ENCODE results near the gene MAG. TPM values are rescaled to one million over a fixed set of nuclear protein-coding genes. Genes with fewer than 3 reads are reported as not detected.

Gene MAG
- total and polyA plus RNA-seq, 10 of the 15 experiments (the other 5 are each of a cell fraction or from before 2014, with no cell fraction given), result 0.03 to 0.82 (median 0.17) TPM; not detected in 2

GRCh38 chr19:35322014-35322413 lies 30.1 kb downstream of the MAG start:
- TF ChIP-seq NFIC (IDR thresholded peaks at IDR 0.05; ENCODE audit: low read depth, low read length), result no peak
- TF ChIP-seq ETV6 (conservative IDR thresholded peaks at IDR 0.05 in 1 of 2, IDR thresholded peaks at IDR 0.05 in 1 of 2; ENCODE audit: borderline replicate concordance in 1 of 2, low read depth in 1 of 2), result no peak
- no peak for TF ChIP-seq E4F1 (IDR thresholded peaks at IDR 0.05; ENCODE audit: borderline replicate concordance, partially characterized antibody)
- no peak for TF ChIP-seq WRNIP1 (IDR thresholded peaks at IDR 0.05; ENCODE audit: borderline replicate concordance, low read depth, low read length)
- no peak for TF ChIP-seq CHD1 (IDR thresholded peaks at IDR 0.05; ENCODE audit: low read depth, low read length)
- TF ChIP-seq JUNB (IDR thresholded peaks at IDR 0.05), result no peak
- TF ChIP-seq USF1 (IDR thresholded peaks at IDR 0.05; ENCODE audit: borderline replicate concordance, extremely low read length, insufficient read depth, low read depth, low read length), result no peak
- TF ChIP-seq NR2F1 (conservative IDR thresholded peaks at IDR 0.05), result no peak
- TF ChIP-seq FOS (IDR thresholded peaks at IDR 0.05; ENCODE audit: borderline replicate concordance, extremely low read depth, insufficient read length), result no peak
- no peak for TF ChIP-seq EP300 (IDR thresholded peaks at IDR 0.05; ENCODE audit: borderline replicate concordance in 1 of 2, control insufficient read depth in 1 of 2, low read depth in 2 of 2, low read length in 2 of 2)
- no peak for TF ChIP-seq ZZZ3 (IDR thresholded peaks at IDR 0.05; ENCODE audit: control insufficient read depth, insufficient read length, low read depth)
- no peak for TF ChIP-seq TCF3 (IDR thresholded peaks at IDR 0.05; ENCODE audit: borderline replicate concordance, insufficient read depth, low read depth, low read length)
- TF ChIP-seq IRF4 (IDR thresholded peaks at IDR 0.05; ENCODE audit: low read depth, low read length), result no peak
- TF ChIP-seq ZNF207 (IDR thresholded peaks at IDR 0.05; ENCODE audit: borderline replicate concordance), result no peak
- no peak for TF ChIP-seq ZNF274 (IDR thresholded peaks at IDR 0.05; ENCODE audit: insufficient read depth, insufficient read length)
- no peak overlapping the region for H3K4me2 ChIP-seq (ENCODE audit: control insufficient read depth, insufficient read depth)
- H3K4me1 ChIP-seq (ENCODE audit: control insufficient read depth, insufficient read depth, low read length), result peaks cover 32% of the 10 kb centered on the region
- POLR2A ChIA-PET, result interaction anchor here (1.0 to 3.3 kb wide), 2 partner anchors 8 to 11 kb away, joined by 3 to 33 read pairs; partner anchors contain the start of gene CD22
- H3K27me3 ChIP-seq (replicated peaks in 1 of 2; ENCODE audit: control insufficient read depth in 2 of 2, insufficient read depth in 2 of 2, low read length in 1 of 2), result no peaks in the 10 kb centered on the region
- no peak for DNase-seq (ENCODE audit: low read depth, low spot score)
- H3K9me3 ChIP-seq (replicated peaks; ENCODE audit: control insufficient read depth, insufficient read depth, low read length), result peaks cover 2% of the 10 kb centered on the region; the same call in 2 of the 3 replicates
- no peak overlapping the region for H2AFZ ChIP-seq (ENCODE audit: control insufficient read depth, low read depth, low read length)
- intact Hi-C loops (cut with micrococcal nuclease; ENCODE audit: unreplicated experiment) (no loop called here), in situ Hi-C loops (cut with MboI) (no loop called here)
- no peaks in the 10 kb centered on the region for H3K79me2 ChIP-seq (ENCODE audit: control insufficient read depth, insufficient read depth, low read length)
- H3K9ac ChIP-seq (ENCODE audit: control insufficient read depth, insufficient read depth, low read length), result no peak overlapping the region
- CTCF ChIA-PET, result interaction anchor here (2.3 to 3.7 kb wide), 2 partner anchors 11 to 180 kb away, joined by 8 to 22 read pairs; no protein-coding TSS in a partner anchor
- H4K20me1 ChIP-seq (ENCODE audit: control insufficient read depth, insufficient read depth), result no peaks in the 10 kb centered on the region
- BruUV-seq (replicated peaks), result no TSS peak
- WGBS (ENCODE audit: insufficient coverage, insufficient replicate concordance, low lambda C conversion rate, missing lambda C conversion rate), result 93% methylated on average over 9 of the region's 9 CpGs
- no peak overlapping the region for H3K27ac ChIP-seq (ENCODE audit: control insufficient read depth, insufficient read depth)
- H3K36me3 ChIP-seq (ENCODE audit: control insufficient read depth in 2 of 2, insufficient read depth in 2 of 2, low read length in 1 of 2), result no peaks in the 10 kb centered on the region
- SMC1A ChIA-PET (ENCODE audit: uncharacterized antibody, unreplicated experiment), result interaction anchor here (3.3 to 11.0 kb wide), 2 partner anchors 12 to 25 kb away, joined by 19 to 122 read pairs; partner anchors contain the start of gene FFAR1
- no peak overlapping the region for H3K4me3 ChIP-seq
- RAD21 ChIA-PET (ENCODE audit: unreplicated experiment), result interaction anchor here (2.8 to 4.5 kb wide), 2 partner anchors 10 to 25 kb away, joined by 15 to 54 read pairs; partner anchors contain the start of genes CD22 and FFAR1
- FAIRE-seq, result no peak
- no peak for ATAC-seq

All from GM12878 (cell line).